Lower leg skin (tissue), 4 donors: Measurements from ENCODE around the gene PSPC1. TPM values are rescaled to one million over a fixed set of nuclear protein-coding genes. Genes with fewer than 3 reads are reported as not detected.

Source experiments
- DNase-seq, 2 donors: peaks; one replicate each; pipeline ENCODE4 v3.0.0-alpha.2; 2019; ENCODE audit warnings: low spot score in 2 of 2
- H3K4me3 ChIP-seq: fragments of 200-600 bp; sonication (generic); 2 replicates; pipeline ENCODE4 v1.5.1; 2017; ENCODE audit warnings: mild to moderate bottlenecking, low read depth; ENCODE audit not compliant: poor library complexity, severe bottlenecking
- POLR2A ChIP-seq, 2 donors: fragments of 450-650 bp; IDR thresholded peaks; one replicate each; pipeline ENCODE4 v1.6.1; 2016 to 2017; ENCODE audit warnings: antibody characterized with exemption in 2 of 2, mild to moderate bottlenecking in 1 of 2, moderate library complexity in 1 of 2
- WGBS, 2 donors: methylation state at CpG; one replicate each; pipeline ENCODE4 v1.1.5; 2018; 5-methylcytosine and 5-hydroxymethylcytosine counted together
- intact Hi-C: fragments of 100-400 bp; cut with DNase I; formaldehyde crosslinking; loops from one replicate; pipeline ENCODE4 v1.15.0; 2023; ENCODE audit warnings: low total_unique reads
- total RNA-seq, 4 donors: library from RNA; depleted of rRNA; stranded (reverse); fragments of >200 nt; gene quantifications; one replicate each; pipeline ENCODE4 v1.1.0, GENCODE V29; 2016
- TF ChIP-seq, protein P1 (sequence below), 3 donors: fragments of 450-650 bp; IDR thresholded peaks; one replicate each; pipeline ENCODE4 v1.5.1; 2016; ENCODE audit warnings: antibody characterized with exemption in 3 of 3, mild to moderate bottlenecking in 3 of 3, moderate library complexity in 2 of 3

PSPC1 gene
- total RNA-seq, 4 donors from 2014 or later, result 35.7 to 49.0 (median 47.4) TPM

DNA sequence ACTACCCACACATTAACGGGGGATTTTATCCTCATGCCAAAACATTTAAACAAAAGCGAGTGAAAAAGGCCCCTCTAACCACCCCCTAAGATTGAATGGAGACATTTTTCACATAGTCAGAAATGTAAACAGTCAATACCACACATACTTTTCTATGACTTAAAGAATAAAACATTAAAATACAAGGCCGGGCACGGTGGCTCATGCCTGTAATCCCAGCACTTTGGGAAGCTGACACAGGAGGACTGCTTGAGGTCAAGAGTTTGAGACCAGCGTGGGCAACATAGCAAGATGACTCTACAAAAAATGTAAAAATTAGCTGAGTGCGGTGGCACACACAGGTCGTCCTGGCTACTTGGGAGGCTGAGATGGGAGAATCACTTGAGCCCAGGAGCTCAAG lies 102.0 kb downstream of the PSPC1 start:
- H3K4me3 ChIP-seq, result no peak overlapping the region
- intact Hi-C loops, result no loop called here
- TF ChIP-seq POLR2A (IDR thresholded peaks at IDR 0.05), result no peak
- TF ChIP-seq, protein P1, sequence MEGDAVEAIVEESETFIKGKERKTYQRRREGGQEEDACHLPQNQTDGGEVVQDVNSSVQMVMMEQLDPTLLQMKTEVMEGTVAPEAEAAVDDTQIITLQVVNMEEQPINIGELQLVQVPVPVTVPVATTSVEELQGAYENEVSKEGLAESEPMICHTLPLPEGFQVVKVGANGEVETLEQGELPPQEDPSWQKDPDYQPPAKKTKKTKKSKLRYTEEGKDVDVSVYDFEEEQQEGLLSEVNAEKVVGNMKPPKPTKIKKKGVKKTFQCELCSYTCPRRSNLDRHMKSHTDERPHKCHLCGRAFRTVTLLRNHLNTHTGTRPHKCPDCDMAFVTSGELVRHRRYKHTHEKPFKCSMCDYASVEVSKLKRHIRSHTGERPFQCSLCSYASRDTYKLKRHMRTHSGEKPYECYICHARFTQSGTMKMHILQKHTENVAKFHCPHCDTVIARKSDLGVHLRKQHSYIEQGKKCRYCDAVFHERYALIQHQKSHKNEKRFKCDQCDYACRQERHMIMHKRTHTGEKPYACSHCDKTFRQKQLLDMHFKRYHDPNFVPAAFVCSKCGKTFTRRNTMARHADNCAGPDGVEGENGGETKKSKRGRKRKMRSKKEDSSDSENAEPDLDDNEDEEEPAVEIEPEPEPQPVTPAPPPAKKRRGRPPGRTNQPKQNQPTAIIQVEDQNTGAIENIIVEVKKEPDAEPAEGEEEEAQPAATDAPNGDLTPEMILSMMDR (IDR thresholded peaks at IDR 0.05), result no peak
- DNase-seq, result no peak
- 92 to 96% methylated on average over 7 of the region's 7 CpGs for WGBS, 2 donors

DNA sequence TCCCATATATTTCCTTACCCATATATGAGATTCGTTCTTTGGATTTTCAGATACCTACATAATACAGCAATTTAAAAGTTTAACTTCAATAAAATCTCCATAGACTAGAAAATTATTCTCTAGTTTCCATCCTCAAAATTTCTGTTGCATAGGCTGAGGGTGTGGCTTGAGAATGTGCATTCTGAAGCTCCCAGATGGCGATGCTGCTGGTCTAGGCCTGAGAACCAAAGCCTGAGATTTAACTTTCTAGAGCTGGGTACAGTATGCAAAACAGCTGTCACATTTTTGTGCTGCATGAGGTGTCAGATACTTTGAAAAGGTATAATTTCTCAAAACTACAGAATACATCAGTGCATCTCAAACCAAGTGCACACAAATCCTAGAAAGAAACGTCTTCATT lies 106.6 kb downstream of the PSPC1 start:
- TF ChIP-seq POLR2A (IDR thresholded peaks at IDR 0.05), result no peak
- TF ChIP-seq, protein P1 (IDR thresholded peaks at IDR 0.05), result no peak
- no peak for DNase-seq
- 91 to 96% methylated on average over 3 of the region's 3 CpGs for WGBS, 2 donors
- no peak overlapping the region for H3K4me3 ChIP-seq
- intact Hi-C loops, result no loop called here

DNA sequence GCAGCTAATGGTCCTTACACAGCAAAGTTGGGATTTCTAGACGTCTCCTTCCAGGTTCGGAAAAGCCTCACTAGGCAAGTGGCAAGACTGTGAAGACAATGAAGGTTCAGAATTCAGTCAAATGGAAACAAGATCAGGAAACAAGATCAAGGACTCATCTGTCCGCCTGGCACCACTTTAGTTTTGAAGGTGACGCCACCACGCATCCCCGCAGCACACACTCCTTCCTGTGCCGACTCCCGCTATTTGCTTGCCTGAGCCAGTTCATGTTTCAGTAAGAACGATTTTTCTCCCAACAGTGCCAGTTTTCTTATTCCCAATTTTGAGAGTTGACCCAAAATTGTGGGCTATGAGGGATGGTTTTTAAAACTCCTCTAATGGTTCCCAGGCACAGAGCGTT lies 107.8 kb downstream of the PSPC1 start:
- no peak overlapping the region for H3K4me3 ChIP-seq
- WGBS, 2 donors, result 89 to 91% methylated on average over 10 of the region's 10 CpGs
- intact Hi-C loops, result no loop called here

DNA sequence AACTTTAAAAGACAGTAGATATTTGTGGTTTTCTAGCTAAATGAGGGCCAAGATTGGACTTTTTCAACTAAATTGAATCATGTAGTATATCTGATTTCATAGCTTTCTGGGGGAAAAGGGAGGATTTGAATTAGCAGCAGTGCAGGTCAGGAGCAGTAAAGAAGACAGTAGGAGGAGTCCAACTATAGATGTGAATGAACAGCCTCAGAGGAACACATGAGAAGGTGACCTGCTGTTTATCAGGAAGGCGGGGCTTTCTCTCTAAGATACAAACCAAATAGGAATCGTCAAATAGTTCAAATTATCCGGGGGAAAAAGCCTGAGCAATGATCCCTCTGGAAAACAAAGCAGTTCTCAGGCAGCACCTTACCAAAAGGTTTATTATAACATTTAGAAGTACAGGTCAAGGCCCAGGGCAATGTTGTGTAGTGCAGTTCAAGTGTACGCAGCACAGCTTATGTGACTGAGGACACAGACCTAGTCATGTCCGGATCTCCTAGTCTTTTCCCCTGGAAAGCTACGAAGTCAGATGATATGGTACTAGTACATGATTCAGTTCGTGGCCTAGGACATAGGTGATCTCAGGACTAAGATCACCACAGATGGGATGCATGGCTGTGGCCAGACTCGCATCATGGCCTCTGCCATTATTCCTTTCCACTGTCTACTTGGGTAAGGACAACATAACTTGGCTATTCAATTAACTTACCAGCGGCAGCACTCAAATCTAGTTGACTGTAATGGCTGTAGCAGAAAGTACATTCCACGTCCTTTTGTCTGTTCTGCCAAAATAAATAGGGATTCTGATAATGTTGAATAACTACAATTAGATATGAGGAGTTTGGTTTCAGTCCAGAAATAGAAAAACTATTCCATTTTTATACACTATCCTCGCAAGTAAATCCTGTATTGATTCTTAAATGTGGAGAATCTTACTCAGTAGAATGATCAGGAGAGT lies 109.0 kb downstream of the PSPC1 start:
- no peak overlapping the region for H3K4me3 ChIP-seq
- WGBS, 2 donors, result 92 to 93% methylated on average over 11 of the region's 11 CpGs
- DNase-seq, result no peak
- intact Hi-C loops, result no loop called here
- TF ChIP-seq, protein P1 (IDR thresholded peaks at IDR 0.05), result no peak
- no peak for TF ChIP-seq POLR2A (IDR thresholded peaks at IDR 0.05)

More for the DNA sequence above, 107.8 kb downstream of the PSPC1 start:
- TF ChIP-seq, protein P1 (IDR thresholded peaks at IDR 0.05), result no peak
- TF ChIP-seq POLR2A (IDR thresholded peaks at IDR 0.05), result no peak
- no peak for DNase-seq

DNA sequence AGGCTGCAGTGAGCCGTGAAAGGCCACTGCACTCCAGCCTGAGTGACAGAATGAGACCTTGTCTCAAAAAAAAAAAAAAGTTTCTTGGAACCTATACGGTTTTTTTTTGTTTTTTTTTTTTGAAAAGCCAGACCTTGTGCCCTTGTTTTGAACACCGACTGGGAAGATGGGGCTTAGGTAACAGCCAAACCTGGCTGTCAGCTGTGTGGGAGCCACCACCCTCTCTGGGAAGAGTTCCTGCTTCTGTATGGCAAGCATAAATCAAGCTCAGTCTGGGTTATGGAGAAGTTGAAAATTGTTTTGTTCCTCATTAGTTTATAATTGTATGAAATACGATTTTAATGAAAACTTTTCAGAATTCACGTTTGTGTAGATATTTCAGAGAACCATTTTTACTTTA lies 109.8 kb downstream of the PSPC1 start:
- WGBS, 2 donors, result 46 to 52% methylated on average over 5 of the region's 5 CpGs
- no peak overlapping the region for H3K4me3 ChIP-seq
- intact Hi-C loops, result no loop called here
- DNase-seq, result no peak
- TF ChIP-seq, protein P1 (IDR thresholded peaks at IDR 0.05), result no peak
- no peak for TF ChIP-seq POLR2A (IDR thresholded peaks at IDR 0.05)
